GM23338 (cell line): Measurements from ENCODE around the gene KLF14. TPM values are rescaled to one million over a fixed set of nuclear protein-coding genes. Genes with fewer than 3 reads are reported as not detected.
A peak's percentile ranks its signal among the peaks of the same experiment; 100 is the strongest.

Experiments used
- ATAC-seq: fragments of 200-7000 bp; cut with Tn5 transposase; 3 replicates; pipeline ENCODE4 v1.9.1; 2020
- DNase-seq: peaks from one replicate; pipeline ENCODE4 v3.0.0-alpha.2; 2015; ENCODE audit warnings: low spot score
- H2AFZ ChIP-seq: fragments of 200-600 bp; sonication (generic); 2 replicates; pipeline ENCODE4 v1.8.0; 2016; ENCODE audit warnings: antibody characterized with exemption, mild to moderate bottlenecking, moderate library complexity
- H3F3A ChIP-seq: fragments of 200-600 bp; sonication (generic); replicated peaks from 2 replicates; pipeline ENCODE4 v1.8.0; 2017; ENCODE audit warnings: antibody characterized with exemption, mixed run types, low read depth
- H3K27ac ChIP-seq: fragments of 200-600 bp; sonication (generic); 2 replicates; pipeline ENCODE4 v1.6.1; 2016; ENCODE audit warnings: low read depth
- H3K27me3 ChIP-seq: fragments of 200-600 bp; sonication (generic); 2 replicates; pipeline ENCODE4 v1.8.0; 2016; ENCODE audit warnings: mild to moderate bottlenecking, mixed run types, moderate library complexity; ENCODE audit not compliant: insufficient read depth
- H3K36me3 ChIP-seq: fragments of 200-600 bp; sonication (generic); 2 replicates; pipeline ENCODE4 v1.8.0; 2016; ENCODE audit warnings: mild to moderate bottlenecking; ENCODE audit not compliant: insufficient read depth
- H3K4me1 ChIP-seq: fragments of 200-600 bp; sonication (generic); 2 replicates; pipeline ENCODE4 v1.8.0; 2016; ENCODE audit warnings: mild to moderate bottlenecking, moderate library complexity; ENCODE audit not compliant: insufficient read depth
- H3K4me2 ChIP-seq: fragments of 200-600 bp; sonication (generic); 2 replicates; pipeline ENCODE4 v1.7.1; 2017; ENCODE audit warnings: mixed run types
- H3K4me3 ChIP-seq: fragments of 200-600 bp; sonication (generic); 2 replicates; pipeline ENCODE4 v1.6.1; 2016; ENCODE audit warnings: mixed run types
- H3K79me2 ChIP-seq: fragments of 200-600 bp; sonication (generic); replicated peaks from 2 replicates; pipeline ENCODE4 v1.8.0; 2017; ENCODE audit warnings: mild to moderate bottlenecking; ENCODE audit not compliant: insufficient read depth
- H3K9me2 ChIP-seq: fragments of 200-600 bp; sonication (generic); 2 replicates; pipeline ENCODE4 v1.8.0; 2017; ENCODE audit not compliant: insufficient read depth
- H4K20me1 ChIP-seq: fragments of 200-600 bp; sonication (generic); replicated peaks from 2 replicates; pipeline ENCODE4 v1.8.0; 2017; ENCODE audit warnings: mild to moderate bottlenecking; ENCODE audit not compliant: insufficient read depth
- H3K27ac Mint-ChIP-seq: 2 replicates; pipeline ENCODE4 v1.8.0; 2020; ENCODE audit warnings: inconsistent platforms, mild to moderate bottlenecking, moderate library complexity, mixed read lengths
- H3K27me3 Mint-ChIP-seq: 3 replicates; pipeline ENCODE4 v1.8.0; 2022; ENCODE audit warnings: low read depth, mild to moderate bottlenecking, moderate library complexity, mixed read lengths, inconsistent platforms; ENCODE audit not compliant: insufficient read depth, poor library complexity
- H3K36me3 Mint-ChIP-seq: 3 replicates; pipeline ENCODE4 v1.8.0; 2021; ENCODE audit warnings: low read depth, mild to moderate bottlenecking, inconsistent platforms, moderate library complexity, mixed read lengths
- H3K4me1 Mint-ChIP-seq: 3 replicates; pipeline ENCODE4 v1.8.0; 2020; ENCODE audit warnings: mild to moderate bottlenecking, inconsistent platforms, mixed read lengths
- H3K4me3 Mint-ChIP-seq: 3 replicates; pipeline ENCODE4 v1.8.0; 2021; ENCODE audit warnings: moderate library complexity, mild to moderate bottlenecking, inconsistent platforms, mixed read lengths
- H3K9me3 Mint-ChIP-seq: 3 replicates; pipeline ENCODE4 v1.8.0; 2020; ENCODE audit warnings: moderate library complexity, mild to moderate bottlenecking, inconsistent platforms, mixed read lengths
- CREB1 ChIP-seq: fragments of 250-450 bp; sonication (Bioruptor Pico); IDR thresholded peaks from 2 replicates; pipeline ENCODE4 v1.5.0; 2020; ENCODE audit warnings: low read depth, mild to moderate bottlenecking, moderate library complexity
- EZH2 ChIP-seq: fragments of 200-600 bp; sonication (generic); IDR thresholded peaks from one replicate; pipeline ENCODE4 v1.8.0; 2017; ENCODE audit warnings: antibody characterized with exemption, mild to moderate bottlenecking, low read depth; ENCODE audit not compliant: unreplicated experiment
- EZH2phosphoT487 ChIP-seq: fragments of 200-600 bp; sonication (generic); IDR thresholded peaks from one replicate; pipeline ENCODE4 v1.8.1; 2018; ENCODE audit warnings: antibody characterized with exemption; ENCODE audit not compliant: unreplicated experiment
- JUNB ChIP-seq: IDR thresholded peaks from one replicate; pipeline ENCODE4 v1.6.1; 2016; ENCODE audit warnings: antibody characterized with exemption; ENCODE audit not compliant: unreplicated experiment
- NANOG ChIP-seq: IDR thresholded peaks from 2 replicates; pipeline ENCODE4 v1.6.1; 2016; ENCODE audit warnings: antibody characterized with exemption, borderline replicate concordance
- POLR2AphosphoS5 ChIP-seq: IDR thresholded peaks from 2 replicates; pipeline ENCODE4 v1.6.1; 2016; ENCODE audit warnings: antibody characterized with exemption, low read depth
- STAT1 ChIP-seq: IDR thresholded peaks from one replicate; pipeline ENCODE4 v1.6.1; 2016; ENCODE audit warnings: antibody characterized with exemption; ENCODE audit not compliant: unreplicated experiment
- ZNF114 ChIP-seq: fragments of 250-450 bp; sonication (Bioruptor Pico); IDR thresholded peaks from 2 replicates; pipeline ENCODE4 v1.5.0; 2020; ENCODE audit warnings: mild to moderate bottlenecking, moderate library complexity
- ZNF331 ChIP-seq: fragments of 250-450 bp; sonication (Bioruptor Pico); IDR thresholded peaks from 2 replicates; pipeline ENCODE4 v1.5.0; 2020; ENCODE audit warnings: low read depth, mild to moderate bottlenecking, moderate library complexity
- polyA plus RNA-seq: library from polyadenylated mRNA; unstranded; fragments of >200 nt; fragmentation: Nextera tagmentation; extraction: Ambion mirVana; gene quantifications from 2 replicates; pipeline ENCODE4 v1.2.1, GENCODE V29; 2016
- total RNA-seq: library from RNA; depleted of rRNA; stranded (reverse); fragments of >200 nt; shearing (Covaris generic); gene quantifications from 2 replicates; pipeline ENCODE4 v1.2.3, GENCODE V29; 2014
- TF ChIP-seq, protein P1 (sequence below): fragments of 250-450 bp; sonication (Bioruptor Pico); IDR thresholded peaks from 2 replicates; pipeline ENCODE4 v1.5.0; 2020; ENCODE audit warnings: mild to moderate bottlenecking, moderate library complexity
- TF ChIP-seq, protein P2 (sequence below): IDR thresholded peaks from 2 replicates; pipeline ENCODE4 v1.6.1; 2016; ENCODE audit warnings: antibody characterized with exemption
- TF ChIP-seq, protein P3 (sequence below), 2 experiments: fragments of 200-600 bp in 1 of 2; sonication (generic) in 1 of 2; conservative IDR thresholded peaks; 2 replicates each; pipeline versions ENCODE4 v1.5.1 to v1.6.1; 2016 to 2017; ENCODE audit warnings: antibody characterized with exemption in 2 of 2, low read depth in 2 of 2, mild to moderate bottlenecking in 2 of 2, moderate library complexity in 1 of 2

Gene KLF14
- total and polyA plus RNA-seq, 2 experiments from 2014 or later = not detected

DNA sequence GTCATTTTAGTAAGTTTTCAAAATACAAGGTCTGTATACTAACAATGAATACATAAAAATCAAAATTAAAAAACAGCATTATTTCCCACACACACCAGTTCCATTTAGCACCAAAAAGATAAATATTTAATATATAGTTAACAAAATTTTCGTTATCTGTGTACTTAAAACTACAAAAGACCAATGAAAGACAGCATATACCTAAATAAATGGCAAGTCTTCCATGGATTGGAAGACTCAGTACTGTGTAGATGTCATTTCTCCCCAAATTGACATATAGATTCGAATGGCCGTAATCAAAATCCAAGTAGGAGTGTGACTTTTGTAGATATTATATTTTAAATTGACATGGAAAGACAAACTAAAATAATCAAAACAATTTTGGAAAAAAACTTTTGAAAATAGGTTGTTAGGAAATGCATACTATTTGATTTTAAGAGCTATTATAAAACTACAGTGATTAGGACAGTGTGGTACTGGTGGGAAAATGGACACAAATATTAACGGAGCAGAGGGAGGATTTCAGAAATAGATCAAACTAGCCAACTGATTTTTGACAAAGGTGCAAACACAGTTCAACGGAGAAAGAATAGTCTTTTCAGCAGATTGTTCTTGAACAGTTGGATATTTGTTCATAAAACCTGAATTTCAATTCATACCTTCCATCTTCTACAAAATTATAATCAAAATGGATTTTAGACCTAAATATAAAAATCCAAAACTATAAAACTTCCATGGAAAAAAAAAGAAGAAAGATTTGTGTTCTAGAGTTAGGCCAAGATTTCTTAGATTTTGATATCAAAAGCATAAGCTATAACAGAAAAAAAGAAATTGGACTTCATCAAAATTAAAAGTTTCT lies 14.8 kb upstream of the KLF14 start (continued):
- TF ChIP-seq EZH2phosphoT487 = no peak
- no peak for TF ChIP-seq NANOG
- no peak for TF ChIP-seq POLR2AphosphoS5
- TF ChIP-seq, protein P1, sequence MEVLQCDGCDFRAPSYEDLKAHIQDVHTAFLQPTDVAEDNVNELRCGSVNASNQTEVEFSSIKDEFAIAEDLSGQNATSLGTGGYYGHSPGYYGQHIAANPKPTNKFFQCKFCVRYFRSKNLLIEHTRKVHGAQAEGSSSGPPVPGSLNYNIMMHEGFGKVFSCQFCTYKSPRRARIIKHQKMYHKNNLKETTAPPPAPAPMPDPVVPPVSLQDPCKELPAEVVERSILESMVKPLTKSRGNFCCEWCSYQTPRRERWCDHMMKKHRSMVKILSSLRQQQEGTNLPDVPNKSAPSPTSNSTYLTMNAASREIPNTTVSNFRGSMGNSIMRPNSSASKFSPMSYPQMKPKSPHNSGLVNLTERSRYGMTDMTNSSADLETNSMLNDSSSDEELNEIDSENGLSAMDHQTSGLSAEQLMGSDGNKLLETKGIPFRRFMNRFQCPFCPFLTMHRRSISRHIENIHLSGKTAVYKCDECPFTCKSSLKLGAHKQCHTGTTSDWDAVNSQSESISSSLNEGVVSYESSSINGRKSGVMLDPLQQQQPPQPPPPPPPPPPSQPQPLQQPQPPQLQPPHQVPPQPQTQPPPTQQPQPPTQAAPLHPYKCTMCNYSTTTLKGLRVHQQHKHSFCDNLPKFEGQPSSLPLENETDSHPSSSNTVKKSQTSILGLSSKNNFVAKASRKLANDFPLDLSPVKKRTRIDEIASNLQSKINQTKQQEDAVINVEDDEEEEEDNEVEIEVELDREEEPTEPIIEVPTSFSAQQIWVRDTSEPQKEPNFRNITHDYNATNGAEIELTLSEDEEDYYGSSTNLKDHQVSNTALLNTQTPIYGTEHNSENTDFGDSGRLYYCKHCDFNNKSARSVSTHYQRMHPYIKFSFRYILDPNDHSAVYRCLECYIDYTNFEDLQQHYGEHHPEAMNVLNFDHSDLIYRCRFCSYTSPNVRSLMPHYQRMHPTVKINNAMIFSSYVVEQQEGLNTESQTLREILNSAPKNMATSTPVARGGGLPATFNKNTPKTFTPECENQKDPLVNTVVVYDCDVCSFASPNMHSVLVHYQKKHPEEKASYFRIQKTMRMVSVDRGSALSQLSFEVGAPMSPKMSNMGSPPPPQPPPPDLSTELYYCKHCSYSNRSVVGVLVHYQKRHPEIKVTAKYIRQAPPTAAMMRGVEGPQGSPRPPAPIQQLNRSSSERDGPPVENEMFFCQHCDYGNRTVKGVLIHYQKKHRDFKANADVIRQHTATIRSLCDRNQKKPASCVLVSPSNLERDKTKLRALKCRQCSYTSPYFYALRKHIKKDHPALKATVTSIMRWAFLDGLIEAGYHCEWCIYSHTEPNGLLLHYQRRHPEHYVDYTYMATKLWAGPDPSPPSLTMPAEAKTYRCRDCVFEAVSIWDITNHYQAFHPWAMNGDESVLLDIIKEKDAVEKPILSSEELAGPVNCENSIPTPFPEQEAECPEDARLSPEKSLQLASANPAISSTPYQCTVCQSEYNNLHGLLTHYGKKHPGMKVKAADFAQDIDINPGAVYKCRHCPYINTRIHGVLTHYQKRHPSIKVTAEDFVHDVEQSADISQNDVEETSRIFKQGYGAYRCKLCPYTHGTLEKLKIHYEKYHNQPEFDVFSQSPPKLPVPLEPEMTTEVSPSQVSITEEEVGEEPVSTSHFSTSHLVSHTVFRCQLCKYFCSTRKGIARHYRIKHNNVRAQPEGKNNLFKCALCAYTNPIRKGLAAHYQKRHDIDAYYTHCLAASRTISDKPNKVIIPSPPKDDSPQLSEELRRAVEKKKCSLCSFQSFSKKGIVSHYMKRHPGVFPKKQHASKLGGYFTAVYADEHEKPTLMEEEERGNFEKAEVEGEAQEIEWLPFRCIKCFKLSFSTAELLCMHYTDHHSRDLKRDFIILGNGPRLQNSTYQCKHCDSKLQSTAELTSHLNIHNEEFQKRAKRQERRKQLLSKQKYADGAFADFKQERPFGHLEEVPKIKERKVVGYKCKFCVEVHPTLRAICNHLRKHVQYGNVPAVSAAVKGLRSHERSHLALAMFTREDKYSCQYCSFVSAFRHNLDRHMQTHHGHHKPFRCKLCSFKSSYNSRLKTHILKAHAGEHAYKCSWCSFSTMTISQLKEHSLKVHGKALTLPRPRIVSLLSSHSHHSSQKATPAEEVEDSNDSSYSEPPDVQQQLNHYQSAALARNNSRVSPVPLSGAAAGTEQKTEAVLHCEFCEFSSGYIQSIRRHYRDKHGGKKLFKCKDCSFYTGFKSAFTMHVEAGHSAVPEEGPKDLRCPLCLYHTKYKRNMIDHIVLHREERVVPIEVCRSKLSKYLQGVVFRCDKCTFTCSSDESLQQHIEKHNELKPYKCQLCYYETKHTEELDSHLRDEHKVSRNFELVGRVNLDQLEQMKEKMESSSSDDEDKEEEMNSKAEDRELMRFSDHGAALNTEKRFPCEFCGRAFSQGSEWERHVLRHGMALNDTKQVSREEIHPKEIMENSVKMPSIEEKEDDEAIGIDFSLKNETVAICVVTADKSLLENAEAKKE (CRISPR knock-in tag) = no peak
- no peak for TF ChIP-seq JUNB

- DNase-seq = peak; percentile 26
- no peaks in the 10 kb centered on the region for H3K36me3 Mint-ChIP-seq
- no peaks in the 10 kb centered on the region for H3K9me2 ChIP-seq
- H3F3A ChIP-seq = no peaks in the 10 kb centered on the region
- no peaks in the 10 kb centered on the region for H3K79me2 ChIP-seq
- H3K27me3 ChIP-seq = peaks cover 25% of the 10 kb centered on the region
- no peak overlapping the region for H3K4me3 Mint-ChIP-seq
- H3K4me1 Mint-ChIP-seq = no peaks in the 10 kb centered on the region
- H3K9me3 Mint-ChIP-seq = no peaks in the 10 kb centered on the region
- peaks cover 11% of the 10 kb centered on the region; the same call in 1 of the 2 replicates for H3K4me1 ChIP-seq
- H3K4me2 ChIP-seq = no peak overlapping the region
- no peak overlapping the region for H3K27ac ChIP-seq
- no peaks in the 10 kb centered on the region for H4K20me1 ChIP-seq
- H3K4me3 ChIP-seq = no peak overlapping the region
- peak overlapping the region; percentile 60 for H2AFZ ChIP-seq
- peak; percentile 48 for ATAC-seq
- H3K27me3 Mint-ChIP-seq = peaks cover 8% of the 10 kb centered on the region
- H3K27ac Mint-ChIP-seq = no peak overlapping the region
- no peaks in the 10 kb centered on the region for H3K36me3 ChIP-seq
- no peak for TF ChIP-seq ZNF331
- TF ChIP-seq, protein P2, sequence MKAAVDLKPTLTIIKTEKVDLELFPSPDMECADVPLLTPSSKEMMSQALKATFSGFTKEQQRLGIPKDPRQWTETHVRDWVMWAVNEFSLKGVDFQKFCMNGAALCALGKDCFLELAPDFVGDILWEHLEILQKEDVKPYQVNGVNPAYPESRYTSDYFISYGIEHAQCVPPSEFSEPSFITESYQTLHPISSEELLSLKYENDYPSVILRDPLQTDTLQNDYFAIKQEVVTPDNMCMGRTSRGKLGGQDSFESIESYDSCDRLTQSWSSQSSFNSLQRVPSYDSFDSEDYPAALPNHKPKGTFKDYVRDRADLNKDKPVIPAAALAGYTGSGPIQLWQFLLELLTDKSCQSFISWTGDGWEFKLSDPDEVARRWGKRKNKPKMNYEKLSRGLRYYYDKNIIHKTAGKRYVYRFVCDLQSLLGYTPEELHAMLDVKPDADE = no peak
- TF ChIP-seq EZH2 = no peak
- TF ChIP-seq, protein P3, sequence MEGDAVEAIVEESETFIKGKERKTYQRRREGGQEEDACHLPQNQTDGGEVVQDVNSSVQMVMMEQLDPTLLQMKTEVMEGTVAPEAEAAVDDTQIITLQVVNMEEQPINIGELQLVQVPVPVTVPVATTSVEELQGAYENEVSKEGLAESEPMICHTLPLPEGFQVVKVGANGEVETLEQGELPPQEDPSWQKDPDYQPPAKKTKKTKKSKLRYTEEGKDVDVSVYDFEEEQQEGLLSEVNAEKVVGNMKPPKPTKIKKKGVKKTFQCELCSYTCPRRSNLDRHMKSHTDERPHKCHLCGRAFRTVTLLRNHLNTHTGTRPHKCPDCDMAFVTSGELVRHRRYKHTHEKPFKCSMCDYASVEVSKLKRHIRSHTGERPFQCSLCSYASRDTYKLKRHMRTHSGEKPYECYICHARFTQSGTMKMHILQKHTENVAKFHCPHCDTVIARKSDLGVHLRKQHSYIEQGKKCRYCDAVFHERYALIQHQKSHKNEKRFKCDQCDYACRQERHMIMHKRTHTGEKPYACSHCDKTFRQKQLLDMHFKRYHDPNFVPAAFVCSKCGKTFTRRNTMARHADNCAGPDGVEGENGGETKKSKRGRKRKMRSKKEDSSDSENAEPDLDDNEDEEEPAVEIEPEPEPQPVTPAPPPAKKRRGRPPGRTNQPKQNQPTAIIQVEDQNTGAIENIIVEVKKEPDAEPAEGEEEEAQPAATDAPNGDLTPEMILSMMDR (conservative IDR thresholded peaks at IDR 0.05; ENCODE audit: low read depth in 2 of 2) = no peak
- TF ChIP-seq ZNF114 (CRISPR knock-in tag) = no peak
- TF ChIP-seq CREB1 (CRISPR knock-in tag) = no peak
- TF ChIP-seq POLR2AphosphoS5 = no peak
- no peak for TF ChIP-seq STAT1
Observed at GRCh38 chr7:130741331-130741995, 7.5 kb upstream of the KLF14 start.
